ENCODE results near the gene ACSM2A.
"Not testable (repeated sequence)": the region's sequence is repeated elsewhere in the genome, so short reads cannot be mapped to it uniquely, and the experiment has no call there.

DNA sequence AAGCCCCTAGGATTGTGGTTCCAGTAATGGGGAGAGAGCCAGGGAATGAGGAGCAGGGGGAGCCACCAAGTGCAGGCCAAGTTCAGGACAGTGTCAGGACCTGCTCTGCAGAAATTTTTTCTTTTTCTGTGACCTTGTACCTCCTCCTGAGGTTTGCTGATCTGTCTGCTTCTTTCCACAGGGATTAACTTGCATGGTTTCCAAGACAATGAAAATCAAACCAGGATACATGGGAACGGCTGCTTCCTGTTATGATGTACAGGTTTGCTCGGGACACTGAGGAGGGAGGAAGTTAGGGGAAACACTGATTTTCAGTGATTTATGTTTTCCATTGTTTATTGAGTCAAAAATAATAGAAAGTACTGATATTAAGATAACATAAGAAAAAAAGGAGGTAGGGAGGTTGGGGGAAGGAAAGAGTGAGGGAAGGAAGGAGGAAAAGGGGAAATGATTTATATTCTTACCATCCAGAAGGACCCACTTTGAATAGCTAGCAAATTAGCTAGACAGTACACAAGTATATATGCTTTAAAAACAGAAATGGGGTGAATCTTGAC, 25.9 kb downstream of the ACSM2A start:
- TF ChIP-seq, protein P1, sequence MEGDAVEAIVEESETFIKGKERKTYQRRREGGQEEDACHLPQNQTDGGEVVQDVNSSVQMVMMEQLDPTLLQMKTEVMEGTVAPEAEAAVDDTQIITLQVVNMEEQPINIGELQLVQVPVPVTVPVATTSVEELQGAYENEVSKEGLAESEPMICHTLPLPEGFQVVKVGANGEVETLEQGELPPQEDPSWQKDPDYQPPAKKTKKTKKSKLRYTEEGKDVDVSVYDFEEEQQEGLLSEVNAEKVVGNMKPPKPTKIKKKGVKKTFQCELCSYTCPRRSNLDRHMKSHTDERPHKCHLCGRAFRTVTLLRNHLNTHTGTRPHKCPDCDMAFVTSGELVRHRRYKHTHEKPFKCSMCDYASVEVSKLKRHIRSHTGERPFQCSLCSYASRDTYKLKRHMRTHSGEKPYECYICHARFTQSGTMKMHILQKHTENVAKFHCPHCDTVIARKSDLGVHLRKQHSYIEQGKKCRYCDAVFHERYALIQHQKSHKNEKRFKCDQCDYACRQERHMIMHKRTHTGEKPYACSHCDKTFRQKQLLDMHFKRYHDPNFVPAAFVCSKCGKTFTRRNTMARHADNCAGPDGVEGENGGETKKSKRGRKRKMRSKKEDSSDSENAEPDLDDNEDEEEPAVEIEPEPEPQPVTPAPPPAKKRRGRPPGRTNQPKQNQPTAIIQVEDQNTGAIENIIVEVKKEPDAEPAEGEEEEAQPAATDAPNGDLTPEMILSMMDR (IDR thresholded peaks at IDR 0.05; ENCODE audit: low read length): not testable (repeated sequence)
- not testable (repeated sequence) for TF ChIP-seq EZH2phosphoT487 (IDR thresholded peaks at IDR 0.05; ENCODE audit: low read length)

All from MM.1S (cell line).